PC-9 (cell line): ENCODE data around the gene CFAP77.

Source experiments
- EZH2 ChIP-seq: fragments of 200-600 bp; sonication (generic); IDR thresholded peaks from 2 replicates; pipeline ENCODE4 v1.8.0; 2017; ENCODE audit warnings: antibody characterized with exemption, low read depth
- TF ChIP-seq, protein P1 (sequence below): fragments of 200-600 bp; sonication (generic); conservative IDR thresholded peaks from 2 replicates; pipeline ENCODE4 v1.6.1; 2017; ENCODE audit warnings: mixed run types, antibody characterized with exemption, mild to moderate bottlenecking, moderate library complexity

- TF ChIP-seq, protein P1, sequence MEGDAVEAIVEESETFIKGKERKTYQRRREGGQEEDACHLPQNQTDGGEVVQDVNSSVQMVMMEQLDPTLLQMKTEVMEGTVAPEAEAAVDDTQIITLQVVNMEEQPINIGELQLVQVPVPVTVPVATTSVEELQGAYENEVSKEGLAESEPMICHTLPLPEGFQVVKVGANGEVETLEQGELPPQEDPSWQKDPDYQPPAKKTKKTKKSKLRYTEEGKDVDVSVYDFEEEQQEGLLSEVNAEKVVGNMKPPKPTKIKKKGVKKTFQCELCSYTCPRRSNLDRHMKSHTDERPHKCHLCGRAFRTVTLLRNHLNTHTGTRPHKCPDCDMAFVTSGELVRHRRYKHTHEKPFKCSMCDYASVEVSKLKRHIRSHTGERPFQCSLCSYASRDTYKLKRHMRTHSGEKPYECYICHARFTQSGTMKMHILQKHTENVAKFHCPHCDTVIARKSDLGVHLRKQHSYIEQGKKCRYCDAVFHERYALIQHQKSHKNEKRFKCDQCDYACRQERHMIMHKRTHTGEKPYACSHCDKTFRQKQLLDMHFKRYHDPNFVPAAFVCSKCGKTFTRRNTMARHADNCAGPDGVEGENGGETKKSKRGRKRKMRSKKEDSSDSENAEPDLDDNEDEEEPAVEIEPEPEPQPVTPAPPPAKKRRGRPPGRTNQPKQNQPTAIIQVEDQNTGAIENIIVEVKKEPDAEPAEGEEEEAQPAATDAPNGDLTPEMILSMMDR: no peak
- TF ChIP-seq EZH2: no peak
Observed at GRCh38 chr9:132422574-132422973, 12.6 kb downstream of the CFAP77 start.
